ENCODE results near the gene ABTB1. TPM values are rescaled to one million over a fixed set of nuclear protein-coding genes. Genes with fewer than 3 reads are reported as not detected.

Gene ABTB1
- total and polyA plus RNA-seq, 9 of the 15 experiments (the other 6 are each of a cell fraction or from before 2014, with no cell fraction given): 0.04 to 2.3 (median 0.55) TPM; not detected in 1

DNA sequence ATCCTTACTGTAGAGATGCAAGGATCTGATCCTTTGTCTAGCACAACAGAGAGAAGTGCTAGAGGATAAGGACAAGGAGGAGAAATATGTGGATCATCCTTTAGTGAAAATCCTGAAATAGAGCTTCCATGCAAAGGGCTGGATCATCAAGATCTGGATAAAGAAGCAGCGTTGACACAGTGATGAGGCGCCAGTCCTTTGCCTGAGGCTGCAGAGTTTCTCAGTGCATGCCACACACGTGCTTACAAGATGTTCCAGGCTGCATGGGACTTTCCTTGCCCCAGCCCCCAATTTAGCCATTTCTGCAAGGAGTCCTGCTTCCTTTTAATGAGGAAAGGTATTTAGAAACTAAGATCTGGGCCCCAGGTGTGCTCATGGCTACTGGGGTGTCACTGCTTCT is 7.2 kb upstream of the ABTB1 start:
- DNase-seq (ENCODE audit: extremely low read depth in 1 of 4, low spot score in 3 of 4): no peak
- FAIRE-seq: no peak
- H3K4me1 ChIP-seq (replicated peaks in 1 of 2; ENCODE audit: control insufficient read depth in 2 of 2, insufficient read depth in 2 of 2, low read length in 2 of 2): no peaks in the 10 kb centered on the region; a peak in 1 of 5 replicates
- no peak overlapping the region for H3K4me2 ChIP-seq (ENCODE audit: insufficient read depth, low read length)
- in situ Hi-C loops (cut with MboI): no loop called here
- no TSS peak for BruUV-seq (replicated peaks)
- no peak for ATAC-seq
- ChIA-PET POLR2A (no interaction called here), CTCF (ENCODE audit: low intra/inter-chr PET ratio) (no interaction called here)
- H3K27ac ChIP-seq (ENCODE audit: extremely low read depth, low read depth, low read length): no peak overlapping the region
- H3K27me3 ChIP-seq (ENCODE audit: control insufficient read depth in 2 of 2, insufficient read depth in 2 of 2, low read length in 2 of 2): no peaks in the 10 kb centered on the region
- no peaks in the 10 kb centered on the region for H3K9me3 ChIP-seq (replicated peaks; ENCODE audit: control insufficient read depth, insufficient read depth, low read depth, low read length)
- H4K20me1 ChIP-seq (replicated peaks; ENCODE audit: control insufficient read depth, insufficient read depth, low read length): no peaks in the 10 kb centered on the region
- no peak overlapping the region for H3K9ac ChIP-seq (ENCODE audit: insufficient read depth in 1 of 2, low read depth in 2 of 2, low read length in 2 of 2)
- intact Hi-C loops (cut with micrococcal nuclease): no loop called here
- WGBS (ENCODE audit: insufficient coverage, low coverage, missing lambda C conversion rate): 89% methylated on average over 2 of the region's 3 CpGs
- no peak overlapping the region for H2AFZ ChIP-seq (ENCODE audit: low read depth, low read length)
- H3K36me3 ChIP-seq (ENCODE audit: control insufficient read depth, insufficient read depth, low read length): peaks cover 41% of the 10 kb centered on the region; the same call in 1 of the 3 replicates
- TF ChIP-seq GABPA (tag; conservative IDR thresholded peaks at IDR 0.05; ENCODE audit: low read depth) (no peak), POLR2A (conservative IDR thresholded peaks at IDR 0.05) (no peak), ARHGAP35 (IDR thresholded peaks at IDR 0.05; ENCODE audit: partially characterized antibody) (no peak), JUND (IDR thresholded peaks at IDR 0.05; ENCODE audit: borderline replicate concordance, low read depth, low read length) (no peak), JUND (tag; IDR thresholded peaks at IDR 0.05; ENCODE audit: borderline replicate concordance, low read depth, low read length) (no peak), ZNF253 (CRISPR knock-in tag; conservative IDR thresholded peaks at IDR 0.05) (no peak), ZEB2 (IDR thresholded peaks at IDR 0.05) (no peak), NR3C1 (CRISPR knock-in tag; IDR thresholded peaks at IDR 0.05) (no peak), MTF1 (CRISPR knock-in tag; IDR thresholded peaks at IDR 0.05; ENCODE audit: borderline replicate concordance) (no peak)
- TF ChIP-seq, protein P1, sequence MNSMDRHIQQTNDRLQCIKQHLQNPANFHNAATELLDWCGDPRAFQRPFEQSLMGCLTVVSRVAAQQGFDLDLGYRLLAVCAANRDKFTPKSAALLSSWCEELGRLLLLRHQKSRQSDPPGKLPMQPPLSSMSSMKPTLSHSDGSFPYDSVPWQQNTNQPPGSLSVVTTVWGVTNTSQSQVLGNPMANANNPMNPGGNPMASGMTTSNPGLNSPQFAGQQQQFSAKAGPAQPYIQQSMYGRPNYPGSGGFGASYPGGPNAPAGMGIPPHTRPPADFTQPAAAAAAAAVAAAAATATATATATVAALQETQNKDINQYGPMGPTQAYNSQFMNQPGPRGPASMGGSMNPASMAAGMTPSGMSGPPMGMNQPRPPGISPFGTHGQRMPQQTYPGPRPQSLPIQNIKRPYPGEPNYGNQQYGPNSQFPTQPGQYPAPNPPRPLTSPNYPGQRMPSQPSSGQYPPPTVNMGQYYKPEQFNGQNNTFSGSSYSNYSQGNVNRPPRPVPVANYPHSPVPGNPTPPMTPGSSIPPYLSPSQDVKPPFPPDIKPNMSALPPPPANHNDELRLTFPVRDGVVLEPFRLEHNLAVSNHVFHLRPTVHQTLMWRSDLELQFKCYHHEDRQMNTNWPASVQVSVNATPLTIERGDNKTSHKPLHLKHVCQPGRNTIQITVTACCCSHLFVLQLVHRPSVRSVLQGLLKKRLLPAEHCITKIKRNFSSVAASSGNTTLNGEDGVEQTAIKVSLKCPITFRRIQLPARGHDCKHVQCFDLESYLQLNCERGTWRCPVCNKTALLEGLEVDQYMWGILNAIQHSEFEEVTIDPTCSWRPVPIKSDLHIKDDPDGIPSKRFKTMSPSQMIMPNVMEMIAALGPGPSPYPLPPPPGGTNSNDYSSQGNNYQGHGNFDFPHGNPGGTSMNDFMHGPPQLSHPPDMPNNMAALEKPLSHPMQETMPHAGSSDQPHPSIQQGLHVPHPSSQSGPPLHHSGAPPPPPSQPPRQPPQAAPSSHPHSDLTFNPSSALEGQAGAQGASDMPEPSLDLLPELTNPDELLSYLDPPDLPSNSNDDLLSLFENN (IDR thresholded peaks at IDR 0.05; ENCODE audit: low read depth in 2 of 2, low read length in 2 of 2): no peak
- H3K4me3 ChIP-seq: no peak overlapping the region
- H3K79me2 ChIP-seq (ENCODE audit: control insufficient read depth, insufficient read depth, low read length): no peaks in the 10 kb centered on the region
- no peaks in the 10 kb centered on the region for H3K9me1 ChIP-seq (ENCODE audit: control insufficient read depth, insufficient read depth, low read length)

Measured in K562 (cell line).